Subcutaneous adipose tissue (tissue), 4 donors: ENCODE data around the gene NFIB. TPM values are rescaled to one million over a fixed set of nuclear protein-coding genes. Genes with fewer than 3 reads are reported as not detected.

Experiments used
- total RNA-seq, 4 donors: library from RNA; depleted of rRNA; stranded (reverse); fragments of >200 nt; gene quantifications; one replicate each; pipeline ENCODE4 v1.1.0, GENCODE V29; 2016
- TF ChIP-seq, protein P1 (sequence below): fragments of 450-650 bp; IDR thresholded peaks from one replicate; pipeline ENCODE4 v1.5.1; 2016; ENCODE audit warnings: low read depth, mild to moderate bottlenecking, control low read depth, antibody characterized with exemption, moderate library complexity

The NFIB gene
- total RNA-seq, 4 donors from 2014 or later, result 79.2 to 215 (median 126) TPM

DNA sequence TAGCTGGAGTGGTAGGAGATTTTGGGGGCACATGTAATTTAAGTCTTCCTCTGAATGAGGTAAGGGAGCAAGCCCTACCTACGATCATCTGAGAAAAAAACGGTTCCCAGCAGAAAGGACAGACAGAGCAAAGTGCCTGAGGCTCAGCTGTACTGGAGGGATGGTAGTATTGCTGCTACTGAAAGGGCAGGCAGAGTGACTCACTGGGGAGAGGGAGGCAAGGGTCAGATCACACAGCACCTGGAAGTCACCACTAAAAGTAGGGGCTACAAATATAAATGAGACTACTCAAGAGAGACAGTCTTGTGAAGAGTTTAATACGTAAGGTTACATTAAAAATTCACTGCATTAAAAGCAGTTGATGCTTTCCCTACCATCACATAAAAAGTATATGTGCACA lies 75.9 kb downstream of the NFIB start:
- TF ChIP-seq, protein P1, sequence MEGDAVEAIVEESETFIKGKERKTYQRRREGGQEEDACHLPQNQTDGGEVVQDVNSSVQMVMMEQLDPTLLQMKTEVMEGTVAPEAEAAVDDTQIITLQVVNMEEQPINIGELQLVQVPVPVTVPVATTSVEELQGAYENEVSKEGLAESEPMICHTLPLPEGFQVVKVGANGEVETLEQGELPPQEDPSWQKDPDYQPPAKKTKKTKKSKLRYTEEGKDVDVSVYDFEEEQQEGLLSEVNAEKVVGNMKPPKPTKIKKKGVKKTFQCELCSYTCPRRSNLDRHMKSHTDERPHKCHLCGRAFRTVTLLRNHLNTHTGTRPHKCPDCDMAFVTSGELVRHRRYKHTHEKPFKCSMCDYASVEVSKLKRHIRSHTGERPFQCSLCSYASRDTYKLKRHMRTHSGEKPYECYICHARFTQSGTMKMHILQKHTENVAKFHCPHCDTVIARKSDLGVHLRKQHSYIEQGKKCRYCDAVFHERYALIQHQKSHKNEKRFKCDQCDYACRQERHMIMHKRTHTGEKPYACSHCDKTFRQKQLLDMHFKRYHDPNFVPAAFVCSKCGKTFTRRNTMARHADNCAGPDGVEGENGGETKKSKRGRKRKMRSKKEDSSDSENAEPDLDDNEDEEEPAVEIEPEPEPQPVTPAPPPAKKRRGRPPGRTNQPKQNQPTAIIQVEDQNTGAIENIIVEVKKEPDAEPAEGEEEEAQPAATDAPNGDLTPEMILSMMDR, result no peak

DNA sequence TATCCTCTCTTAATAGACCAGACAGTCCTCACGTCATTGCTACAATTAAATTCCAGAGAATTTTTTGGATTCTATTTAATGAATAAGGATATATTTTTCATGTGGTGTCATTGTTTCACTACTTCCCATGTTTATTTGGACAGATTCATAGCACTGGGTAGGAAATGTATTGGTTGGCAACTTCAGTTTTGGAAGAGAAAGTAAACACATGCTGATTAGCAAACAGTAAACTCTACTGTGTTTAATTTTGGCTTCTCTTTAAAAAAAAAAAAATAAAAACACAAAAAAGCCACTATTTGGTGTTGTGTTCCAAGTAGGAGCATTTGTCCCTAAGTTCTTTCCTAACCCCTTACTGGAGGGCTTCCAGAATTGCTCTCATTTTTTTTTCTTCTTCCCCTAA lies 77.3 kb downstream of the NFIB start:
- TF ChIP-seq, protein P1, result no peak

DNA sequence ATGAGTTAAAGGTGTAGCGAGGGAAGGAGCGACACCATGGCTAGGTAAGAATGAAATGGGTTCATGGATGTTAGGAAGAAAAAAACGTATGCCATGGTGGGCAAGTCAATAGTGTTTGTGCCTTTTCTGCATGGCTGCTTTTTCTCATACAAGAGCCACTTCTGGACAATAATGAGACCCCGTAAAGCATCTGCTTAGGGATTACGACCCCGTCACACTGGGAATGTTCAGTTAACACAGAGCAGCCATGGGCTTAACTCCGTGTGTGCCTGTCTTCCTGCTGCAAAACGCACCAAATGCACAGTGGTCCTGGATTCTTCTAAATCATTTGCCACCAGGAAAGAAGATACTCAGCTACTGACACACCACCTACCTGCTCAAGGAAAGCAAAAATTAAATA lies 81.8 kb downstream of the NFIB start:
- TF ChIP-seq, protein P1, result no peak

DNA sequence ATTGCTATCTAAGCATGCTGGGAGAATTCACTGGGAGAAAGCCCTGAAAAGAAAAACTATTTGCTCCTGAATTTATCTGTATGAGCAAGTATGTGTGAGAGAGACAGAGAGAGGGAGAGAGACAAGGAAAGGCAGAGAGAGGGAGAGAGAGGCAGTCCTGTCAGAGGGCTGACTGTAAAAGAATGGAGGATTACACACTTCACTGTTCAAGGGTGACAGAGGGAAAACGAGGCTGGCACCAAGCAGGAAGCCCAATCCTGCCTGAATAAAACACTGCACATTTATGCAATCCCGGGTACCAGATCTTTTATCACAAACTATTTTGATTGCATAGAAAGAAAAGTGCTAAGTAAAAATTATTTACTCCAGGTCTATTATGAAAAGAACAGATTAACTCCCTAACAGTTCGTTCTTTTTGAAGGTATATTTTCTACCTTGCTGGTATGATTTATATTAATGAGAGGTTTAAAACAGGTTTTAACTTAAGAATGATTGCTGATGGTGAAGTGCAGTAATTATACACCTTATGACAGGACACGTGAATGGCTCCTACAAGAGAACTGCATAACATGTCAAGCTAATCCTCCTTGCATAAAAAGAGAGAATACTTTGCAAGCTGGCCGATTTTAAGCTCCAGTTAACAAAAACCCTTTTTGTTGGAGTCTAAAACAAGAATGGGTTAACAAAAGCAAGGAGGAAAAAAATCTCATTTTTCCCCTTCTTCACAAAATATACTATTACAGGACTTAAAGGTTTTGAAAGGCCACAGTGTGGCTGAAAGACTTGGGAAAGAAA lies 82.5 kb downstream of the NFIB start:
- TF ChIP-seq, protein P1, result no peak

DNA sequence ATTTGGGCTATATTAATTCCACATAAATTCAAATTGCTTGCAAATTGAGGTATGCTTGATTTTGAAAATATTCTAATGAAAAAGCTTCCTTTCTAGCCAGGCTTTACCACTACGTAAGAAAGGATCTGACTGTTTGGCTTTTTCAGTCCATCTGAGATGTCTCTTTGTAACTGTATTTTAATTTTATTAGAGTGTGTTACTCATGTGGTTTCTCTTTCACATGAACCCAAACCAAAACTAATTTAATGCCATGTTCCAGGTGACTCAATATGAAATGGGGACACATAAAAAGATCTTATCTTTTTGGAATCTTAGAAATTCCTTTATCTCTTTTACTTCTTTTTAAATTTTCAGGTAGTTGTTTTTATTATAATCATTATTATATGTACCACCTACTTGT lies 85.3 kb downstream of the NFIB start:
- TF ChIP-seq, protein P1, result no peak

DNA sequence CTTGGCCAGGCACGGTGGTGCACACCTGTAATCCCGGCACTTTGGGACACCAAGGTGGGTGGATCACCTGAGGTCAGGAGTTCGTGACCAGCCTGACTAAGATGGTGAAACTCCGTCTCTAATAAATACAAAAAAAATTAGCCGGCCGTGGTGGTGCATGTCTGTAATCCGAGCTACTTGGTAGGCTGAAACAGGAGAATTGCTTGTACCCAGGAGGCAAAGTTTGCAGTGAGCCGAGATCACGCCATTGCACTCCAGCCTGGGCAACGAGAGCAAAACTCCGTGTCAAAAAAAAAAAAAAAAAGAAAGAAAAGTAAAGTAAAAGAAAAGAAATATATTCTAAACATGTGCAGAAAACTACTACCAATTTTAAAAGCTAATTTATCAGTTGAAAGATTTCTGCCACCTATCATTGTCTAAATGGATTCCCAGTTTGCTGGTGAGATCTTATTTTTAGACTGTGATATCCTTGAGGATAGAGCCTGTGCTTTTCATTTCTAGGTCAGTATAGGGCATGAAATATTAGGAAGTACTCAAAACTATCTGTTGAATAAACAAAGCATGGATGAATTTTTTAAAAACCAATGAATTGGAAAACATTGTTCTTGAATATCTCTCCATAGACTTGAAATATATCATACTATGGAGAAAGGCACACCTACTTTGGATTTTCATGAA lies 86.9 kb downstream of the NFIB start:
- TF ChIP-seq, protein P1, result no peak

DNA sequence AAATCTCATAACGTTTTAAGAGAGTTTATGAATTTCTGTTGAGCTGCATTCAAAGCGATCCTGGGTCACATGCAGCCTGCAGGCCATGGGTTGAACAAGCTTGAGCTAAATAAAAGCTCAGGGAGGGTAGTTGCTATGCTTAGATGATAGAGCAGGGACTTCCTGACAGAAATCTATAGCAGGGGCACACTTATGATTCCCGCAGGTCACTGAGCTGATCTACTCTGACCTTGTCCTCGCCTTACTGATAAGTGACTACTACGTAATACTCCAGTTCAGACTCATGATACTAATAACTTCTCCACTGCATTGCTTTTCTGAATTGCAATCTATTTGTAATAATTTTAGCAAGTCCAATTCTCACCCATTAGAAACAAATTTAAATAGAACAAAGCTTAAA lies 90.9 kb downstream of the NFIB start:
- TF ChIP-seq, protein P1, result no peak
